Stimulated activated CD8-positive, alpha-beta memory T cell treated with anti-CD3 and anti-CD28 coated beads, Interleukin-15, amount 100 ng/mL, for 48 hours (primary cell): ENCODE data around the gene MAPRE3.
"Not testable (repeated sequence)": the region's sequence is repeated elsewhere in the genome, so short reads cannot be mapped to it uniquely, and the experiment has no call there.

Experiments used
- DNase-seq, 2 donors: peaks; one replicate each; pipeline ENCODE4 v3.0.0-alpha.2; 2020; ENCODE audit warnings: low read depth in 2 of 2

The MAPRE3 gene

GRCh38 chr2:26970244-26970927, at the start of gene MAPRE3:
MAPRE3 (plus strand) TSS chr2:26970637; CDS start chr2:27022219, 51,582 bp downstream.
- peak; percentile 70 to 71 for DNase-seq

GRCh38 chr2:26921323-26921722, 49.1 kb upstream of the MAPRE3 start:
- no peak for DNase-seq

- peak; percentile 18 to 21 for DNase-seq
Measured at GRCh38 chr2:26922405-26923188, 47.8 kb upstream of the MAPRE3 start.

- not testable (repeated sequence) for DNase-seq
Measured at GRCh38 chr2:26923189-26923466, 47.3 kb upstream of the MAPRE3 start.

GRCh38 chr2:26924731-26925099, 45.7 kb upstream of the MAPRE3 start:
- DNase-seq = no peak

GRCh38 chr2:26925100-26925791, 45.2 kb upstream of the MAPRE3 start:
- no peak for DNase-seq

GRCh38 chr2:26927221-26927620, 43.2 kb upstream of the MAPRE3 start:
- no peak for DNase-seq

- DNase-seq = no peak
Measured at GRCh38 chr2:26932974-26933373, 37.5 kb upstream of the MAPRE3 start.

GRCh38 chr2:26933431-26934334, 36.8 kb upstream of the MAPRE3 start:
- DNase-seq = no peak

- DNase-seq = no peak
Measured at GRCh38 chr2:26934335-26934724, 36.1 kb upstream of the MAPRE3 start.

- no peak for DNase-seq
Measured at GRCh38 chr2:26934985-26935384, 35.5 kb upstream of the MAPRE3 start.

- DNase-seq = no peak
Measured at GRCh38 chr2:26936855-26937254, 33.6 kb upstream of the MAPRE3 start.

GRCh38 chr2:26938399-26939118, 31.9 kb upstream of the MAPRE3 start:
- no peak for DNase-seq

GRCh38 chr2:26940001-26940400, 30.4 kb upstream of the MAPRE3 start:
- DNase-seq = no peak

GRCh38 chr2:26941486-26941885, 29.0 kb upstream of the MAPRE3 start:
- DNase-seq = no peak

GRCh38 chr2:26942543-26943295, 27.7 kb upstream of the MAPRE3 start:
- DNase-seq = peak; percentile 32 to 39

GRCh38 chr2:26945991-26946750, 24.3 kb upstream of the MAPRE3 start:
- DNase-seq = no peak

- no peak for DNase-seq
Measured at GRCh38 chr2:26946841-26947784, 23.3 kb upstream of the MAPRE3 start.

GRCh38 chr2:26948800-26949199, 21.6 kb upstream of the MAPRE3 start:
- no peak for DNase-seq
